Activated T-cell treated with anti-CD3 and anti-CD28 coated beads for 48 hours (primary cell): Measurements from ENCODE around the gene KATNAL1.

Experiments
- DNase-seq: peaks from one replicate; pipeline ENCODE4 v3.0.0-alpha.2; 2020; ENCODE audit warnings: low read depth

The KATNAL1 gene

GRCh38 chr13:30307194-30307970, at the start of gene KATNAL1:
KATNAL1 (minus strand) TSS chr13:30307551; CDS start chr13:30283777, 23,774 bp downstream.
- peak; percentile 62 for DNase-seq

- DNase-seq = no peak
Measured at GRCh38 chr13:30355839-30356238, 48.5 kb upstream of the KATNAL1 start.

GRCh38 chr13:30355384-30355699, 48.0 kb upstream of the KATNAL1 start:
- peak; percentile 26 for DNase-seq

GRCh38 chr13:30354493-30355383, 47.4 kb upstream of the KATNAL1 start:
- no peak for DNase-seq

GRCh38 chr13:30353471-30354215, 46.3 kb upstream of the KATNAL1 start:
- DNase-seq = no peak

GRCh38 chr13:30353060-30353459, 45.7 kb upstream of the KATNAL1 start:
- DNase-seq = no peak

GRCh38 chr13:30352121-30352520, 44.8 kb upstream of the KATNAL1 start:
- DNase-seq = no peak

GRCh38 chr13:30346789-30347167, 39.4 kb upstream of the KATNAL1 start:
- no peak for DNase-seq

GRCh38 chr13:30346153-30346788, 38.9 kb upstream of the KATNAL1 start:
- DNase-seq = peak; percentile 40

GRCh38 chr13:30345426-30346100, 38.2 kb upstream of the KATNAL1 start:
- no peak for DNase-seq

- no peak for DNase-seq
Measured at GRCh38 chr13:30341815-30342570, 34.6 kb upstream of the KATNAL1 start.

GRCh38 chr13:30340331-30341250, 33.2 kb upstream of the KATNAL1 start:
- DNase-seq = no peak

- no peak for DNase-seq
Measured at GRCh38 chr13:30339738-30340330, 32.5 kb upstream of the KATNAL1 start.

- no peak for DNase-seq
Measured at GRCh38 chr13:30338952-30339351, 31.6 kb upstream of the KATNAL1 start.

- DNase-seq = no peak
Measured at GRCh38 chr13:30338331-30338851, 31.0 kb upstream of the KATNAL1 start.

- no peak for DNase-seq
Measured at GRCh38 chr13:30337061-30337610, 29.8 kb upstream of the KATNAL1 start.

- no peak for DNase-seq
Measured at GRCh38 chr13:30334663-30335386, 27.5 kb upstream of the KATNAL1 start.

GRCh38 chr13:30333616-30334015, 26.3 kb upstream of the KATNAL1 start:
- DNase-seq = no peak
